ENCODE data around the gene AGBL4.
A peak's percentile ranks its signal among the peaks of the same experiment; 100 is the strongest.
"Not testable (repeated sequence)": the region's sequence is repeated elsewhere in the genome, so short reads cannot be mapped to it uniquely, and the experiment has no call there.

AGBL4 gene

GRCh38 chr1:50023292-50024159, at the start of gene AGBL4:
Gene AGBL4 (minus strand): TSS chr1:50023954.
- peak; percentile 93 for DNase-seq

GRCh38 chr1:50066806-50067205, 43.1 kb upstream of the AGBL4 start:
- no peak for DNase-seq

- peak; percentile 40 for DNase-seq
These were observed 36.5 kb upstream of the AGBL4 start for GRCh38 chr1:50060279-50060678.

- no peak for DNase-seq
These were observed 25.0 kb upstream of the AGBL4 start for GRCh38 chr1:50048791-50049190.

GRCh38 chr1:50047916-50048694, 24.4 kb upstream of the AGBL4 start:
- DNase-seq: no peak

GRCh38 chr1:50038237-50038809, 14.6 kb upstream of the AGBL4 start:
- DNase-seq: no peak

GRCh38 chr1:50027794-50028193, 4.0 kb upstream of the AGBL4 start:
- no peak for DNase-seq

- DNase-seq: no peak
These were observed 28.0 kb downstream of the AGBL4 start for GRCh38 chr1:49995734-49996133.

GRCh38 chr1:49971088-49971487, 52.7 kb downstream of the AGBL4 start:
- no peak for DNase-seq

GRCh38 chr1:49951385-49951784, 72.4 kb downstream of the AGBL4 start:
- DNase-seq: no peak

- DNase-seq: not testable (repeated sequence)
These were observed 108.5 kb downstream of the AGBL4 start for GRCh38 chr1:49915301-49915700.

GRCh38 chr1:49906365-49906764, 117.4 kb downstream of the AGBL4 start:
- no peak for DNase-seq

GRCh38 chr1:49864581-49864980, 159.2 kb downstream of the AGBL4 start:
- DNase-seq: no peak

GRCh38 chr1:49854741-49855140, 169.0 kb downstream of the AGBL4 start:
- no peak for DNase-seq

GRCh38 chr1:49842596-49842995, 181.2 kb downstream of the AGBL4 start:
- no peak for DNase-seq

GRCh38 chr1:49841767-49842166, 182.0 kb downstream of the AGBL4 start:
- DNase-seq: no peak

GRCh38 chr1:49824261-49824660, 199.5 kb downstream of the AGBL4 start:
- no peak for DNase-seq

- no peak for DNase-seq
These were observed 206.1 kb downstream of the AGBL4 start for GRCh38 chr1:49817681-49818080.

- DNase-seq: not testable (repeated sequence)
These were observed 236.7 kb downstream of the AGBL4 start for GRCh38 chr1:49787013-49787412.

- no peak for DNase-seq
These were observed 258.7 kb downstream of the AGBL4 start for GRCh38 chr1:49765034-49765433.

- DNase-seq: not testable (repeated sequence)
These were observed 285.6 kb downstream of the AGBL4 start for GRCh38 chr1:49738118-49738517.

- DNase-seq: no peak
These were observed 295.4 kb downstream of the AGBL4 start for GRCh38 chr1:49728377-49728776.

- DNase-seq: no peak
These were observed 300.1 kb downstream of the AGBL4 start for GRCh38 chr1:49723662-49724061.
